ENCODE data around the gene MTCL1.

MTCL1 gene

DNA sequence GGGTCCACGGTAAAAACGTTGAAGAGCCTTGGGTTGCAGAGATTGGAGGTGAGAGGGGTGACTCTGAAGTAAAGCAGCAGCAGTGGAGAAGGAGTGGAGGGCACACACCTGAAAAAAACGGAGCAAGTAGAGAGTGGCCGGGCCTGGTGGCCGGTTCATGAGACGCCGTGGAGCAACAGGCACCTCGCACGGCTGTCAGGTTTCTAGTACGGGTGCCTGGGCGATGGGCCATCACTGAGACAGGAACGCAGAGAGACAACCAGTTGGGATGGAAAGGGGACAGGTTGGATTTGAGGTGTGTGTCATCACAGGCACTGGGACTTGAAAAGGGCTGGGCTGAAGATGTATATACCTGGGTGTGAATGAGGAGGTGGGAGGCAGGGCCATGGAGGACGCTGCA is 104.2 kb downstream of the MTCL1 start:
- no peak overlapping the region for H3K9ac ChIP-seq
- no peaks in the 10 kb centered on the region for H3K79me2 ChIP-seq (ENCODE audit: insufficient read depth, low read depth)
- no peak overlapping the region for H3K27ac ChIP-seq
- H4K20me1 ChIP-seq (ENCODE audit: insufficient read depth), result no peaks in the 10 kb centered on the region
- no peaks in the 10 kb centered on the region for H3K4me1 ChIP-seq (ENCODE audit: low read depth, poor library complexity, severe bottlenecking)
- no peaks in the 10 kb centered on the region for H3K27me3 ChIP-seq (ENCODE audit: insufficient read depth, low read depth)
- H3K36me3 ChIP-seq (ENCODE audit: insufficient read depth), result no peaks in the 10 kb centered on the region
- H3K4me3 ChIP-seq (IDR thresholded peaks at IDR 0.05; ENCODE audit: insufficient read depth, low read depth, low read length), result no peak overlapping the region
- TF ChIP-seq, protein P1, sequence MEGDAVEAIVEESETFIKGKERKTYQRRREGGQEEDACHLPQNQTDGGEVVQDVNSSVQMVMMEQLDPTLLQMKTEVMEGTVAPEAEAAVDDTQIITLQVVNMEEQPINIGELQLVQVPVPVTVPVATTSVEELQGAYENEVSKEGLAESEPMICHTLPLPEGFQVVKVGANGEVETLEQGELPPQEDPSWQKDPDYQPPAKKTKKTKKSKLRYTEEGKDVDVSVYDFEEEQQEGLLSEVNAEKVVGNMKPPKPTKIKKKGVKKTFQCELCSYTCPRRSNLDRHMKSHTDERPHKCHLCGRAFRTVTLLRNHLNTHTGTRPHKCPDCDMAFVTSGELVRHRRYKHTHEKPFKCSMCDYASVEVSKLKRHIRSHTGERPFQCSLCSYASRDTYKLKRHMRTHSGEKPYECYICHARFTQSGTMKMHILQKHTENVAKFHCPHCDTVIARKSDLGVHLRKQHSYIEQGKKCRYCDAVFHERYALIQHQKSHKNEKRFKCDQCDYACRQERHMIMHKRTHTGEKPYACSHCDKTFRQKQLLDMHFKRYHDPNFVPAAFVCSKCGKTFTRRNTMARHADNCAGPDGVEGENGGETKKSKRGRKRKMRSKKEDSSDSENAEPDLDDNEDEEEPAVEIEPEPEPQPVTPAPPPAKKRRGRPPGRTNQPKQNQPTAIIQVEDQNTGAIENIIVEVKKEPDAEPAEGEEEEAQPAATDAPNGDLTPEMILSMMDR (conservative IDR thresholded peaks at IDR 0.05; ENCODE audit: low read depth, low read length), result no peak
- H3K4me2 ChIP-seq, result no peak overlapping the region
- H2AFZ ChIP-seq (ENCODE audit: low read depth), result no peak overlapping the region

DNA sequence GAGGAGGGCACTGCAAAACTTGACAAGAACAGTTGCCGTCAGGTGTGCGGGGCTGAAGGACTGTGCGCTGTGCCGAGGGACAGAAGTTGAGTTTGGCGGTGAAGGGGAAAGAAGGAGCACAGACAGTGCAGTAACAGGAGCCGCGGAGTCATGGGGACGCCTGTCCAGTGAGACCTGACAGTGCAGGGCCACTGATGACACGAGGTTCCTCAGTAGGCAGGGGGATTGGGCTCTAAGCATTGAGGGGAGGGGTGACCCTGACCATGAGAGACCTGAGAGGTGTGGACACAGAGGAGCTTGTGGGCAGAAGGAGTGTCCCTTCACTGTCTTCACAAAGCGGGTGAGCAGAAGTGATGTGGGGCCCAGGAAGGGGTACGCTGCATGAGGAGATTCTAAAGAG is 104.8 kb downstream of the MTCL1 start:
- no peak overlapping the region for H3K4me3 ChIP-seq (IDR thresholded peaks at IDR 0.05; ENCODE audit: insufficient read depth, low read depth, low read length)
- H3K27me3 ChIP-seq (ENCODE audit: insufficient read depth, low read depth), result no peaks in the 10 kb centered on the region
- no peak overlapping the region for H3K9ac ChIP-seq
- TF ChIP-seq, protein P1 (conservative IDR thresholded peaks at IDR 0.05; ENCODE audit: low read depth, low read length), result no peak
- no peak overlapping the region for H2AFZ ChIP-seq (ENCODE audit: low read depth)
- H4K20me1 ChIP-seq (ENCODE audit: insufficient read depth), result no peaks in the 10 kb centered on the region
- no peak overlapping the region for H3K27ac ChIP-seq
- H3K4me1 ChIP-seq (ENCODE audit: low read depth, poor library complexity, severe bottlenecking), result no peaks in the 10 kb centered on the region
- H3K4me2 ChIP-seq, result no peak overlapping the region
- H3K79me2 ChIP-seq (ENCODE audit: insufficient read depth, low read depth), result no peaks in the 10 kb centered on the region
- no peaks in the 10 kb centered on the region for H3K36me3 ChIP-seq (ENCODE audit: insufficient read depth)

DNA sequence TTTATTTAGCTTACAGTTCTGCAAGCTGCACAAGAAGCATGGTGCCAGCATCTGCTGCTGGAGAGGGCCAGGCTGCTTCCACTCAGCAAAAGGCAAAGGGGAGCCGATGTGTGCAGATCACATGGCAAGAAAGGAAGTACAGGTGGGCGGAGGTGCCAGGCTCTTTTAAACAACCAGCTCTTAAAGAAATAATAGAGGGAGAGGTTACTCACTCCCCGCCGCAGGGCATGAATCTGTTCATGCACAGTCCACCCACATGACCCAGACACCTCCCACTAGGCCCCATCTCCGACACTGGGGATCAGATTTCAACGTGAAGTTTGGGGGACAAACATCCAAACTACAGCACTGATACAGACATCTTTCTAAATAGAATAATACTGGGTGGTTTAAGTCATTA is 105.8 kb downstream of the MTCL1 start:
- Histone ChIP-seq H3K27me3 (ENCODE audit: insufficient read depth, low read depth) (no peaks in the 10 kb centered on the region), H2AFZ (ENCODE audit: low read depth) (no peak overlapping the region), H3K4me3 (IDR thresholded peaks at IDR 0.05; ENCODE audit: insufficient read depth, low read depth, low read length) (no peak overlapping the region), H3K36me3 (ENCODE audit: insufficient read depth) (no peaks in the 10 kb centered on the region), H3K79me2 (ENCODE audit: insufficient read depth, low read depth) (no peaks in the 10 kb centered on the region), H3K9ac (no peak overlapping the region), H3K4me1 (ENCODE audit: low read depth, poor library complexity, severe bottlenecking) (no peaks in the 10 kb centered on the region), H3K4me2 (no peak overlapping the region), H4K20me1 (ENCODE audit: insufficient read depth) (no peaks in the 10 kb centered on the region), H3K27ac (no peak overlapping the region)
- TF ChIP-seq, protein P1 (conservative IDR thresholded peaks at IDR 0.05; ENCODE audit: low read depth, low read length), result no peak

DNA sequence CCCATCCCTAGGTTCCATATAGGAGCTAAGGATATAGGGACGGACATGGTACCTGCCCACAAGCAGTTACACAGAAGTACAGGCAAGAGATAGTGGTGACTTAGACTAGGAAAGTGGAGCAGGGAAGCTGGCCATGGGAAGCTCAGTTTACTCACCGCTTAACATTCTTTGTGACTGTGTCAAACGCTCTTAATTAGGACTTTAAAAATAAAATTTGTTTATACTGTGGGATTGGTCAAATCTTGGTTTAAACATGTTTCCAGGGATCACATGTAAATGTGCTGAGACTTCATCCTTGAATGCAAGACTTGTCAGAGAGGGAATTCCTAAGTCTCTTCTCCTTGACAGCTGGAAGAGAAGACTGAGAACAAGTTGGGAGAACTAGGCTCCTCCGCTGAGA is 107.3 kb downstream of the MTCL1 start:
- H2AFZ ChIP-seq (ENCODE audit: low read depth), result no peak overlapping the region
- no peaks in the 10 kb centered on the region for H3K36me3 ChIP-seq (ENCODE audit: insufficient read depth)
- H4K20me1 ChIP-seq (ENCODE audit: insufficient read depth), result no peaks in the 10 kb centered on the region
- H3K4me2 ChIP-seq, result no peak overlapping the region
- H3K27ac ChIP-seq, result no peak overlapping the region
- H3K27me3 ChIP-seq (ENCODE audit: insufficient read depth, low read depth), result no peaks in the 10 kb centered on the region
- H3K79me2 ChIP-seq (ENCODE audit: insufficient read depth, low read depth), result no peaks in the 10 kb centered on the region
- no peak overlapping the region for H3K9ac ChIP-seq
- H3K4me3 ChIP-seq (IDR thresholded peaks at IDR 0.05; ENCODE audit: insufficient read depth, low read depth, low read length), result no peak overlapping the region
- TF ChIP-seq, protein P1 (conservative IDR thresholded peaks at IDR 0.05; ENCODE audit: low read depth, low read length), result no peak
- H3K4me1 ChIP-seq (ENCODE audit: low read depth, poor library complexity, severe bottlenecking), result no peaks in the 10 kb centered on the region

DNA sequence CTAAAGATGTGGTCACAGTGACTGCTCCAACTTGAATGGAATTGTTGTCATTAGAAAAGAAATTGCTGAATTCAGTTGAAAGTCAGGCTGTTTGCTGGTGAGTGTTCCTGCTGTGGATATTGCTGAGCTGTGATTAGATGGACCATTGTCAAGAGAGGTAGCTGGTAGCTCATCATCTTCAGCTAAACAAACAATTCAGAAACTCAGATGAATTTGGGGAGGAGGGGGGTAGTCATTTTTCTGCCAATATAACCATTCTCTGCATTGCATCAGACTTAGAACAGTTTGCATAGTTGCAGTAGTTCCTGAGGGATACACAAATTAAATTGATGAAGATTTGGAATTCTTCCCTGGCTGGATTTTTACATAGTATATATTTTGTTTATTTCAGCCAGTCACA is 108.3 kb downstream of the MTCL1 start:
- Histone ChIP-seq H3K36me3 (ENCODE audit: insufficient read depth) (no peaks in the 10 kb centered on the region), H3K4me1 (ENCODE audit: low read depth, poor library complexity, severe bottlenecking) (no peaks in the 10 kb centered on the region), H3K27ac (no peak overlapping the region), H4K20me1 (ENCODE audit: insufficient read depth) (no peaks in the 10 kb centered on the region), H3K79me2 (ENCODE audit: insufficient read depth, low read depth) (no peaks in the 10 kb centered on the region), H2AFZ (ENCODE audit: low read depth) (no peak overlapping the region), H3K4me2 (no peak overlapping the region), H3K27me3 (ENCODE audit: insufficient read depth, low read depth) (no peaks in the 10 kb centered on the region), H3K4me3 (IDR thresholded peaks at IDR 0.05; ENCODE audit: insufficient read depth, low read depth, low read length) (no peak overlapping the region), H3K9ac (no peak overlapping the region)
- TF ChIP-seq, protein P1 (conservative IDR thresholded peaks at IDR 0.05; ENCODE audit: low read depth, low read length), result no peak

Data from KMS-11 (cell line).